Superior temporal gyrus (tissue), 1 donor: Measurements from ENCODE around the gene PRKG2.
A peak's percentile ranks its signal among the peaks of the same experiment; 100 is the strongest.

Experiments used
- DNase-seq: peaks from one replicate; pipeline ENCODE4 v3.0.0-alpha.2; 2016; ENCODE audit errors: extremely low spot score

PRKG2 gene

DNA sequence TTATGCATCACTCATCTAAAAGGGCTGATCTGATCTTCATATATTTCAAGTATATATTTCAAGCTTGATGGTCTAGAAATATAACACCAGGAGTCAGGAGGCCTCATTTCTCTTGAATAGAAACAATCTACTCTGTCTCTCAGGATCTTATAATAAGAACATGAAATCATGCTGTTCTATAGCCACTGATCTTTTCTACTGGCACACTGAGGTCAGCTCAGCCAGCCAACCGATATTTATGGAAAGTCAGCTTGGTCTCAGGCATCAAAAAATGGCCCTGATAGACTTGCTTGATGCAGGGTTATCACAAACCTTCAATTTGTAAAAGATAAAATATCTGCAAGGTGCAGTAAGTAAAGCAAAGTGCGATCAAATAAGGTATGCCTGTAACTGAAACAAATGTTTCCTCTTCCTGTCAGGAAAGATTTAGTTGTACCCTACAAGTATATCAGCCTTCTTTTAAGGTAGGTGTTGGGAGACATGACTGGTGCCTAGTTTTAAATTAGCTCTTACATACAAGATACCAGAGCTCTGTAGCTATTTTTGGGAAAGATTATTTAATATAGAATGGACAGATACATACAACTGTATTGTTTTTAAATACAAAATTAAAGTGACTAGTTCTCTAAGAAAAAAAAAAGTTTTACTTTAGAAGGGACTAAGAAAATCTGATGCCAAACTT lies 121.2 kb downstream of the PRKG2 start:
- DNase-seq, result no peak

DNA sequence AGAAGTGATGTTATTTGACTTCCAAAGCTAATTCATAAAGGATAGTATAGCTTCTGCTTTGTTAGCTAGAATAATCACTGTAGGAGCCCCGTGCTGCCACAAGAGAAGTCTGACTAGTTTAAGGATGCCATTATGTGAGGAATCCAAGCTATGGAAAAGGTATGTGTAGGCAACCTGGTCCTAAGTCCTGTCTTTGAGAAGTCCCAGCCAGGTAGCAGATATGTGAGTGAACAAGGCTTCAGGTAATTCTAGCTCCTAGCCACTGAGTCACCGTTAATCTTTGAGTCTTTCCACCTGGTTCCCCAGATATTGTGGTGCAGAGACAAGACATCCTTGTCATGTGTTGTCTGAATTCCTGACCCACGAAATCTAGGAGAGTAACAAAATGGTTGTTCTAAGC lies 129.0 kb downstream of the PRKG2 start:
- DNase-seq, result no peak

DNA sequence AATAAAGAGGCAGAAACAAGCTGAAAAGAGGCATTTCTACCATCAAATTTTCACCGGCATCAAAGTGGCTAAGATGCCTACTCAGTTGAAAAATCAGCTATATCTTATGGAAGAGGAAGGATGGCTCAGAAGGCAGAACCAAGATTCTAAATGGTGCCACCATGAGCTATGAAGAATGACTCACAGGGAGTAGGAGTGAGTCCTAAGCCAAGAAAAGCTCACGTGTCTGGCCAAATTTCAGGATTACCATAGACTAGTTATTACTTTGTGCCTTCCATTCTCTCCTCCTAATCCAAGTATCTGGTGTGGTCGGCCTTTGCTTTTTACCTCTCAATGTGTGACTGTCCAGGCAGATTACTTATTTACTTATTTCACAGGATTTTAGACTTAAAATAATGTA lies 129.7 kb downstream of the PRKG2 start:
- DNase-seq, result no peak

DNA sequence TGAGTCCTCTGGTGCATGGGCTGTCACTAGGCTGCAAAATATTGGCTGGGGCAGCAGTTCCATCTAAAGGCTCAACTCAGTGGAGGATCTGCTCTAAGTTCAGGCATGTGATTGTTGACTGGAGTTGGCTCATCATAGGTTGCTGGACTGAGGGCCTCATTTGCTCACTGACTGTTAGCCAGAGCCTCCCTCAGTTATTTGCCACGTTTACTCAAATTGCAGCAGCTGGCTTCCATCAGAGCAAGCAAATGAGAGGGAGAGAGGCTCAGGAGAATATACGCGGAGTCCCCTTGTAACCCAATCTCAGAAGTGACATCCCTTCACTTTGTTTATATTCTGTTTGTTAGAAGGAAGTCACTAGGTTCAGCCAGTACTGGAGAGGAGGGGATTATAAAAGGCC lies 130.4 kb downstream of the PRKG2 start:
- no peak for DNase-seq

DNA sequence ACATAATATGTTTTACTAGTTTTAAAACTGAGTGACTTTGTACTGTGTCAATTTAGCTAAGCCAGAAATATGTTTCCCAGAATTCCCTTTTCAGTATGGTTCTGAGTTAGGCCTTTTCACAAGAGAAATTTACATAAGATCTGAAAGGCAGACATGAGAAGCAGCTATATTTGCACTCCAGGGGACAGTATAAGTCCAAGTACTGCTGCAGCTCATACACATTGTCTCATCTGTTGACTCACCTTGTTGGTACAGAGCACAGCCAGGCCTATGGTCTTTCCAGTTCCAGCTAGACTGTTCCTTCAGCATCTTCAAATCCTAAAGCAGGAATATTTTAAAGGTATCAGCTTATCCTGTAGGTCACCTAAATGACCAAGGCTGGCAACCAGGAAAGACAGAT lies 131.0 kb downstream of the PRKG2 start:
- DNase-seq, result no peak

DNA sequence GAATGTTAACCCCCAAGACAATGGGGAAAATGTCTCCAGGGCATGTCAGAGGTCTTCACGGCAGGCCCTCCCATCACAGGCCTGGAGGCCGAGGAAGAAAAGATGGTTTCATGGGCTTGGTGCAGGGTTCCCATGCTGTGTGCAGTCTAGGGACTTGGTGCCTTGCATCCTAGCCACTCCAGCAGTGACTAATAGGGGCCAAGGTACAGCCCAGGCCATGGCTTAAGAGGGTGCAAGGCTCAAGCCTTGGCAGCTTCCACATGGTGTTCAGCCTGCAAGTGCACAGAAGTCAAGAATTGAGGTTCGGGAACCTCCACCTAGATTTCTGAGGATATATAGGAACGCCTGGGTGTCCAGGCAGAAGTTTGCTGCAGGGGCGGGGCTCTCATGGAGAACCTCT lies 133.9 kb downstream of the PRKG2 start:
- DNase-seq, result no peak

DNA sequence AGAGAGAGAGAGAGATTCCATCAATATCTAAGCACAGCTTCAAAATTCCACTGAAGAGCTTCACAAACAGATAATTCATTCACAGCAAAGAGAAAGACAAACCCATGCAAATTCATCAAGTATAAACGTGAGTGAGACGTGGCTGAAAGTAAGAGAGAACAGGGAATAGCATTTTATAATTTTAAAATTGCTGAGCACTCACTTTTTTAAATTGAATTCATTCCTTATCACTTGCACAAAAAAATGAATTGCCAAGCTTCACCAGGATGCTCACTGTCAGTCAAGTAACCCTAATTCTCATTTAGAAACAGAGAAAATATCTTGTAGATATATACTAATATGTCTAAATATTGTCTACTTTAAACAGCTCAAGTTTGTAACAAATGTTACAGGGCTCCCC lies 144.0 kb downstream of the PRKG2 start:
- no peak for DNase-seq

DNA sequence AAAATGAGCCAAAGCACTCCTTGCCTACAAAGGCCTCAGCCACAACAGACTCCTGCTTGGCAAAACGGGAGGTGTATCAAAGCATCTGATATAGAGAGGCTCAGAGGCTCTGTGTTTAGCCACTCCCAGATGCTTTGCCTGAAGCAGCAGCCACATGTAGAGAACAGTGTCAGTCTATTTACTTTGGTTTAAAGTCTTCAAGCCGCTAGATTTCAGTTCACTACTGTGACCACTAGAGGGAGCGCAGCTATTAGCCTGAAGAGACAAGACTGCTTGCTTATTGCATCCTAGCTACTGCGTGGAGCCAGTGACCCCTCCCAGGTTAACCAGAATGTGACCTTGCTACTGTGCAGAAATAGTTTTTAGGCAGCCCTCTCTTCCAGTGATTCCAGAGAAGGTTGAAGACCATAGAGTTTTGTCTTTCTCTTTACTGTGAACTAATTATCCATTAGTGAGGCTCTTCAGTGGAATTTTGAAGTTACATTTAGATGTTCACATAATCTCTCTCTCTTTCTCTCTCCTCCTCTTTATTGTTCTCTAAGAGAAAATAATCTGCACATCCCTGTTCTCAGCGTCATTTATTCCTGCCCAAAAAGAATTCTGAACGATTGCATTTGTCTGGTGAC lies 145.2 kb downstream of the PRKG2 start:
- peak; percentile 97 for DNase-seq

DNA sequence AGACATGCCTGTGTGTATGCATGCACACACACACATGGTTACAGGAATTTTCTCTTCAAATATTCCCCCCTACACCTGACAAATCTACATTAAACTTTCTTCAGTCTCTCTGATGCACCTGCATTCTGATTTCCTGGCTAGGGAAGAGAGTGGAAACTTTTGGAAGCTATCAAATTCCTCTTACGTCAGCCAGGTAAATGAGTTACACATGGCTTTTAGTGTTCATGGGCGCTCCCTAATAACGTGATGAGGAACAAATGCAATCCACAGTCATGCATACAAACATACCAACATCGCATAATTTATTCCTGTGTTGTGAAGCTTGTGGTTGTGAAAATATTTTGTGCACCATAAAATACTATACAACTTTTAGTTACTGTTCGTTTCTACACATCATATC lies 149.6 kb downstream of the PRKG2 start:
- DNase-seq, result no peak

DNA sequence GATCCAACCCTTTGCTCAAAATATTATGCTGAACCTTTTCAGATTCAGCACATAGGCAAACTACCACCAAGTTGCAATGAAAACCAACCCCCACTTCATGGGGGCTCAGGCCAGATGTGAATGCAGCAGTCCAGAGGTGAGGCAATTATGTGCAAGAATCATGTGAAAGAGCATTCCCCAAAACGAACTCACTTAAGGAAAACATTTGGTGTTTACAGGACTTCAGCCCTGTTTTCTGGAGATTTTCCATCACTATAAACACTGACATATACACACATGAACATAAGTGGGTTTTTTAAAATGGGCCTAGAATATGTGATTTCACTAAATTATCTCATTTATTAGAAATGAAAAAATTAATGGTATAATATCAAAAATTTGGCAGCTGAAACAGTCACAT lies 153.0 kb downstream of the PRKG2 start:
- no peak for DNase-seq

DNA sequence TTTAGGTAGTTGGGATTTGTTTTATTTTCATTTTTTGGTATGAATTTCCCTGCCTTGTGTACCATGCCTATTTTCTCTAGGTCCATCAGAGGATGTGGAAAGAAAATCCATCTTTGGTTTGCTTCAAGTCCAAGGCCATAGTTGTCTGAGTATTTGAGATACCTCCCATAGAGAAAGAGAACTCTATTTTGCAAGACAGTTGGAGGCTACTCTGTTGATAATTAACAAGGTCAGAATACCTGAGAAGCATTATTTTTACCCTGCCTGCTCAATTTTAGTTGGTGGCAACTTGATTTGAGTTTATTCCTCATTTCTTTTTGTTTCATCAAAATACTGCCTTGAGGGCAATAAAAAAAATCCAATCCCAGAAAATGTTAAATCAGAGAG lies 153.7 kb downstream of the PRKG2 start:
- DNase-seq, result no peak

DNA sequence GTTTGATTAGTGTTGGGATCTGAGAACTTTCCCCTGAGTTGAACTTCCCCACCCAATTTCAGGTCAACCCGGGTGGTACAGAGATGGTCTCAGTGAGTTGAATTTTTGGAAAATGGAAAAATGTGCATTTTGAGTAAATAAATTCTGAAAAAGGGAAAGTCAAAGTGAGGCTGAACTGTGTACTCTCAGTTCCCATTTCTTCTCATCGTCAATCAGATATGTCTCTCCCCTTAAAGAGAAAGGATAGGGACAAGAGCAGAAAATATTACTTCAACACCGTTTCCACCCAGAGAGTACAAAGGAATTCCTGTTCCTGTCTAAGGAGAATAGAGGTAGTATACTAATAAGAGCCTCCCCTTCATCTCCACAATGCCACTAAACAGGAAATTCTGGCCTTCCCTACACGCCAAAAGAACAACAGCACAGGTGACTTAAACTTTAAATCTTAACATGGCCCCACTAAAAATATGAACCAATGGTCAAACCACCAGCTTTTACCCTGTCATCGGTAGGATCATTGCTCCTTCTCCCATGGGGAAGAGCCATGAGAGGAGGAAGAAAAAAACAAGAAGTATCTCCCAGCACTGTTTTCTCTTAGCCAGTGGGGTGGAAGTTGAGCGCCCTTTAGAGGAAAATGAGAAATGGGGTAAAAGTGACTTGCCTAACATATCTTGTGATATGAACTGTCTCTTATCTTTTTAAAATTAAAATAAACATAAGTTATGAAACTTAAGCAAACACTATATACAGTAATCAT lies 154.3 kb downstream of the PRKG2 start:
- DNase-seq, result no peak

DNA sequence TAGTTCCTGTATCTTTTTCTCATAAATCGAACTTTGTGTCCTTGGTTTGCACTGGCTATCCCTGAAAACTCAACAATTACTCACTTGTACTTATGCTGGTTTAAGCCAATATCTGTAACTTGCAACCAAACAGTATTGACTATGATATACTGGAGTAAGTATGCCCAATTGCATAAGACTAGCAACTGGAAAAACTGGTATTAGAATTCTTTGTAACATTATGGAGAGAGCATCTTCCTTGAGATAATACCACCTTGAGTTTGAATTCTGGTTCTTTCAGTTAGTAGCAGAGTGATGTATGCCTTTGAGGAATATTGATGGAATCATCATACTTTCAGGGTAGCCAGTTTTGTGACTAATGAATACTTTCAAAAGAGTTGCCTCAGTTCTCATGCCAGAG lies 156.4 kb downstream of the PRKG2 start:
- no peak for DNase-seq

DNA sequence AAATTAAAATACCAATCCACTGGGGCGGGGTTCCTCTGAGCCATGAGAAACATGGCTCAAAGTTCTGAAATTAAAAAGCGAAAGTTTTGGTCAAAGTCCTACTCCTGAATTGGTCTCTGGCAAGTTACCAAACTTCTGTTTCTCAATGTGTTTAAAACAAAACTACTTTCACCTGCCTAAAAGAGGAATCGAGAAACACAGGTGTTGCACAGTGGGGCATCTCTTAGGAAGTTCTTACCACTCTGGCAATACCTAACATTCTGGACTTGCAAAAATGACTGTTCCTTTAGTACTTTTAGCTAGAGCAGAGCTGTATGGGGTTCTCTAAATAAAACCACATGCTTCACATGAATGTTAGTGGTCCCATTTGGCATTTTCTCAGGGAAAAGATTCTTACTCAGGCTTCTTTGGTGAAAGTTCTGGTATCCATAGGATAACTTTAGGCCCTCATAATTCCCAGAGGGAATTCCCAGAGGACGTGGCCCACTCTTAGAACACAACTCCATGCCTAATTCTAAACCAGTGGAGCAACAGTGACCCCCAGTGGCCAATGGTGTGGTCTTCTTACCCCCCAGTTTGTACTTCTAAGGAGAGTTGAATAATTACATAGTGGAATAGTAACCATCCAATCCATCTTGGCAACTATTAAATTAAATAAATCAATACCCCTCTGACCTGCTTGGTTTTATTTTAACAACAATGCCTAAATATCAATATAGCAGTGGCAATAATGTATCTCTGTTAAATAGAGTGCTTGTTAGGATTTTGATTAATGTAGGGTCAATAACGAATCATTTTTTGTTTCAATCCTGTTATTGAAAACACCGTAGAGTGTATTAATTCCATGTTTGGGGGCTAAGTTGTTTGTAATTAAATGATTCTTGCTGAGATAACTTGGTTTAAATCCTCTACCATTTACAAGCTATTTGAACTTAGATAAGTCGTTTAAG lies 162.6 kb downstream of the PRKG2 start:
- peak; percentile 81 for DNase-seq

DNA sequence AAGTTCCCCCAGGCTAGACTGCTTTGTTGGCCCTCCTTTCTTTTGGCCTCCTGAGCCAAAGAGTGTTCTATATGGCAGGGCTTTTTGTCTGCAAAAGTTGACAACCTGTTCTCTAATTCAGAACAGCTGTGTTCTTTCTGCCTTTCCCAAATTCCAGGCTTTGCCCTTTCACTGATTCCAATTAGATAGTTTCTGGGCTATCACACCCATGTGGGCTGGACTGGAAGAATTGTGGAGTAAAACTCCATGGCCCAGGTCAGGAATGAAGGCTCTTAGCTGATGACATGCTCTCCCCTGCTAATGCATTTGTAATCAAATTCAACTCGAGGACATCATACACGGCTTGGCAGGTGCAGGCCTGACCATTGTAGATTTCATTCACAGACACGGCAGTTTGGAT lies 165.1 kb downstream of the PRKG2 start:
- no peak for DNase-seq

DNA sequence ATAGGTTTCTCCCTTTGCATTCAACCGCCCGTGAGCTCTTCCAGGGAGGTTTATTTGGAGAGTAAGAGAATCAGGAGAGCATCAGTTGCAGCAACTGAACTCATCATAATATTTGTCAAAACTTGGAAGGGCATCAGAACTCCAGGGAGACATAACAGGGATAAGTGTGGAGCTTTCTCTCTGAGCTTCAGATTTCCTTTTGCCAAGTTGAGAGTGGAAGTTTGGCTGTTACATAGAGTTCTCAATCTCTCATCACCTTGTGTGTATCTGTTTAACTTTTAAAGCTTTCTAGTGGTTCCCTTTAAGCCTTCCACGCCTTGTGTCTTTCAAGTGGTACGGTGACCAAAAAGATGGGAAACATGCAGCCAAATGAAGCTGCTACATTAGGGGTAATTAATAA lies 165.7 kb downstream of the PRKG2 start:
- no peak for DNase-seq

DNA sequence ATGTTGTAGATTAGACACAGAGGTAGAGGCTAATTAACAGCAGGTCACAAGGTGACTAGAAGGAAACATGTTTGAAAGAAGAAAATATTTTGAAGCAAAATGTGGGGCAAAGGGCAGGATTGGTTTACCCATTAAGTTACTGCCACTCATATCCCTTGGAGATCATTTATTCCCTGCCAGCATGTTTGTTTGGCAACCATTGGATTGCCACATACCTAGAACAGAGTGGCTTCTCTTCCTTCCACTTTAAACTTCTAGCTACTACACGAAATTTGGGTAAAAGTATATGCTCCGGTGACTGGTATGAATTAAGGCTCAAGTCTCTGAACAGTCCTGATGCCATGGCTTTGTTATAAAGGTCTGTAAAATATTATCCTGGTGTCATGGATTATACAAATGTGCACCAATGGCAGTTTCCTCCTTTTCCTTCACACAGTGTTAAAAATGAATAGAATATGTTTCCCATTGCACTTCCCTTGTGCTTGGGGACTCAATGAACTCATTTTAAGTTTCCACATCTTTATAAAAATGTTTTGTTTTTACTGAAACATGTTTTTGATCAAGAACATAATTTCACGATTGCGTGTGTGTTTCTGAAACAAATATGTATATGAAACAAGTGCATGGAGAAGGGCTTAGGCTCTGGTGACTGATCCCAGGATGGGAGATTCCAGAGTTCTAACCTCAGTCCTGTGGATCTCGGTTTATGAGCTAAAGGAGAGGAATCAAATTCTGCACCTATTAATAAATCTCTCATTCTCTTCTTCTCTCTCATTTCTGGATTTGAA lies 172.2 kb downstream of the PRKG2 start:
- no peak for DNase-seq

DNA sequence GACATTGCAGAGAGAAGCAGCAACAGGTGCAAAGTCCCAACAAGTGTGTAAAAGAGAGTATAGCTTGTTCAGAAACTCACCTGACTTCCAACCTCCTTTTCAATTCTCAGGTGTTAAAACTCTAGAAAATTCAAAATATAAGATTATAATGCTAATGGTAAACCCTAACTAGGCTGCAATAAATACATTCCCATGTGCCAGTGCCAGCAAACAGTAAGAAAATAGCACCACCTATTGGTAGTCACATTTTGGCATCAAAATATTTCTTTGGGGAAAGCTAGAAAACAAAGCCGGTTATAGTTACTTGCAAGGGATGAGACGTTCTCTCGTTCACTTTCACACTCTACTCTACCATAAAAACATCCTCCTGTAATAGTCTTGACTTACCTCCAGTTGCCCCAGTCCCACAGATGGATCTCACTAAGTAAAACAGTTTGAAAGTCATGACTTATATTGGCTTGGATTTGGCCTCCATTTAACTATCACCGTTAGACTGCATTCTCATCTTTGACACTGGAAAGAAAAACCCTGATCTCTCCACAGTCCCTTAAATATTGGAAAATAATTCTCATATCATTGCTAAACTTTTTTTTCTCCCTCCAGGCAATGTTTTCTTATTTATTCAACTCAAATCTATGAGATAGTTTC lies 174.9 kb downstream of the PRKG2 start:
- DNase-seq, result peak; percentile 86

DNA sequence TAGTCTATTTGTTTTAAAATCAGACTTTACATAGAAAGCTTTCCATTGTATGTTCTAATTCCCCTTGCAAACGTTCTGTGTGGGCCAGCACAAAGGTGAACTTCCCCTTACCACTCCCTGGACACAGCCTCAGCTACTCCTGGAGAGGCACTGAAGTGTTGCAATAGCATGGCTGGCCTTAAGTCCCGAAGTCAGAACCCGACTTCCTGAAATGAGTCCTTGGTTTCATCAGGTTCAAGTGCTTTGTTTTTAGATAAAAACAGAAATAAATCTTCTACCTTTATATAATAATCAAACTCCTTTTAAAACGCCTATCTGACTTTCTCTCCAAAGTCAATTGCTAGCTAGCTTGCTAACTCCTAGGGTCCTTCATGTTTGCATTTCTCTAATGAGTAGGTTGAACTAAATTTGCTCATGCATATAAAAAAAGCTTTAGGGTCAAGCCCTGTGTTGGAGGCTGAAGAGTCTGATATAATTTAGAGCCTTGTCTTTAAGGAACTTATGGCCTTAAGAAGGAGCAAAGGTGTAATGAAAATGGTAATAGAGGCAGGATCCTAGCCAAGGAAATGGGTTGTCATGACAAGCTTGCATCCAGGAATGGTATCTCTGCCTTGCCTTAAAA lies 175.6 kb downstream of the PRKG2 start:
- DNase-seq, result no peak

DNA sequence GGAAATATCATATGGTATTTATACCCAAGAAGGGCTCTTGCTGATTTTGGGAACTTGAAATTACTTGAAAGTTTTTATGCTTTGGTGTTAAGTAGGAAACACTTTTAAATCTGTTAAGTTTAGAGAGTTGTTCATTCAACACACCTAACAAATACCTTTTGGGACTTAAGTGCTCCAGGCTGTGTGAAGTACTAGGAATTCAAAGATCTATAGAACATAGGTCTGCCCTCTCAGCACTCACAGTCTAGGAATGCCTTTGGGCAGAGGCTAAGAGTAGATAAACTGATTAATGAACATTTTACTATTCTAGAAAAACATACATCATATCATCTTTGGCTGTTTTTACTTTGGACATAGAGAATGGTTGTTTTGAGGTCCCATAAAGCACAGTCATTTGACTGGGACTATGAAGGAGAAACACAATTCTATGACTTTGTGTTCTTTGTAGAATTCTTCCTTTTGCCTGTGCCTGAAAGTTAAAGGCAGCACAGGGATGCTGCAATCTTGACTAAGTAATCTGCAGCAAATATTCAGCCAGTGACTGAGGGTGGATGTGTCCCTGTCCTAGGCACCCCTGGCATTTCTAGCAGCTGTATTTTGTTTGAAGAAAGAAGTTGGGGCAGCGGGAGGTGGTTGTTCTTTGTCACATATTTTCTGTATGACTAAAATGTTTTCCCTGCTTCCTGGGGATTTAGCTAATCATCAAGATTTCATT lies 176.2 kb downstream of the PRKG2 start:
- no peak for DNase-seq
